Measurements from ENCODE around the gene TSLP.

Gene TSLP

GRCh38 chr5:111099058-111099778, 27.7 kb downstream of the TSLP start:
- DNase-seq, result no peak

- DNase-seq, result no peak
These were observed 34.9 kb downstream of the TSLP start for GRCh38 chr5:111106320-111106948.

GRCh38 chr5:111107371-111107770, 35.9 kb downstream of the TSLP start:
- no peak for DNase-seq

GRCh38 chr5:111111956-111112355, 40.4 kb downstream of the TSLP start:
- no peak for DNase-seq

GRCh38 chr5:111113678-111114077, 42.2 kb downstream of the TSLP start:
- no peak for DNase-seq

- no peak for DNase-seq
These were observed 43.7 kb downstream of the TSLP start for GRCh38 chr5:111115229-111115628.

- DNase-seq, result no peak
These were observed 45.0 kb downstream of the TSLP start for GRCh38 chr5:111116550-111116949.

GRCh38 chr5:111117136-111117535, 45.6 kb downstream of the TSLP start:
- DNase-seq, result no peak

- DNase-seq, result no peak
These were observed 47.7 kb downstream of the TSLP start for GRCh38 chr5:111119221-111119620.

GRCh38 chr5:111119856-111120255, 48.3 kb downstream of the TSLP start:
- no peak for DNase-seq

- no peak for DNase-seq
These were observed 49.4 kb downstream of the TSLP start for GRCh38 chr5:111120911-111121310.

GRCh38 chr5:111121926-111122325, 50.4 kb downstream of the TSLP start:
- no peak for DNase-seq

GRCh38 chr5:111122398-111122797, 50.9 kb downstream of the TSLP start:
- no peak for DNase-seq

- no peak for DNase-seq
These were observed 53.3 kb downstream of the TSLP start for GRCh38 chr5:111124793-111125192.

GRCh38 chr5:111126896-111127295, 55.4 kb downstream of the TSLP start:
- no peak for DNase-seq

Data from C1 segment of cervical spinal cord (tissue), 14 donors.